Keratinocyte (primary cell): ENCODE data around the gene CHST8. TPM values are rescaled to one million over a fixed set of nuclear protein-coding genes. Genes with fewer than 3 reads are reported as not detected.

Source experiments
- DNase-seq: peaks from one replicate; pipeline ENCODE4 v3.0.0-alpha.2; 2011; ENCODE audit warnings: low read depth, missing footprints, low spot score
- FAIRE-seq: peaks from 2 replicates; lab custom pipeline; 2011; peaks lifted over from hg19 to GRCh38; lab: Jason Lieb, UNC
- H2AFZ ChIP-seq: 2 replicates; pipeline ENCODE4 v1.6.0; 2012; ENCODE audit warnings: low read length, control low read depth, inconsistent platforms; ENCODE audit not compliant: control insufficient read depth
- H3K27ac ChIP-seq: 2 replicates; pipeline ENCODE4 v1.5.1; 2011; ENCODE audit warnings: low read length; ENCODE audit not compliant: control insufficient read depth, insufficient read depth
- H3K27me3 ChIP-seq: 3 replicates; pipeline ENCODE4 v1.6.0; 2011; ENCODE audit warnings: low read length; ENCODE audit not compliant: control insufficient read depth, insufficient read depth; ENCODE audit errors: extremely low read depth
- H3K36me3 ChIP-seq, 2 experiments: 2 replicates in 1 of 2; 3 replicates in 1 of 2; pipeline ENCODE4 v1.5.1; 2011; ENCODE audit warnings: low read length in 2 of 2, mild to moderate bottlenecking in 1 of 2; ENCODE audit not compliant: control insufficient read depth in 2 of 2, insufficient read depth in 2 of 2; ENCODE audit errors: extremely low read depth in 1 of 2
- H3K4me1 ChIP-seq: 3 replicates; pipeline ENCODE4 v1.5.1; 2011; ENCODE audit warnings: low read length; ENCODE audit not compliant: control insufficient read depth, insufficient read depth; ENCODE audit errors: extremely low read depth
- H3K4me2 ChIP-seq: 3 replicates; pipeline ENCODE4 v1.6.0; 2011; ENCODE audit warnings: low read depth, low read length; ENCODE audit not compliant: control insufficient read depth, insufficient read depth; ENCODE audit errors: extremely low read depth
- H3K4me3 ChIP-seq, 3 experiments: fragments of 200-600 bp in 1 of 3; sonication (generic) in 1 of 3; 2 replicates in 2 of 3; 3 replicates in 1 of 3; pipeline ENCODE4 v1.5.1; 2011 to 2016; ENCODE audit warnings: low read length in 3 of 3, mild to moderate bottlenecking in 3 of 3, control low read depth in 2 of 3, inconsistent platforms in 1 of 3, low read depth in 1 of 3, mixed read lengths in 1 of 3, mixed run types in 1 of 3, moderate library complexity in 1 of 3; ENCODE audit not compliant: control insufficient read depth in 2 of 3, insufficient read depth in 2 of 3; ENCODE audit errors: extremely low read depth in 1 of 3
- H3K79me2 ChIP-seq: 2 replicates; pipeline ENCODE4 v1.6.0; 2012; ENCODE audit warnings: low read length; ENCODE audit not compliant: control insufficient read depth, insufficient read depth
- H3K9ac ChIP-seq: 3 replicates; pipeline ENCODE4 v1.6.0; 2011; ENCODE audit warnings: low read length; ENCODE audit not compliant: control insufficient read depth, insufficient read depth; ENCODE audit errors: extremely low read depth
- H3K9me1 ChIP-seq: 3 replicates; pipeline ENCODE4 v1.6.0; 2011; ENCODE audit warnings: low read length; ENCODE audit not compliant: control insufficient read depth, insufficient read depth; ENCODE audit errors: extremely low read depth
- H3K9me3 ChIP-seq: 2 replicates; pipeline ENCODE4 v1.5.1; 2012; ENCODE audit warnings: low read depth, low read length; ENCODE audit not compliant: control insufficient read depth
- H4K20me1 ChIP-seq: 3 replicates; pipeline ENCODE4 v1.6.0; 2011; ENCODE audit warnings: low read length; ENCODE audit not compliant: control insufficient read depth, insufficient read depth; ENCODE audit errors: extremely low read depth
- CTCF ChIP-seq, 3 experiments: IDR thresholded peaks in 1 of 3; conservative IDR thresholded peaks in 1 of 3; optimal IDR thresholded peaks in 1 of 3; 2 replicates in 2 of 3; 3 replicates in 1 of 3; pipeline versions ENCODE3 to v1.5.1; 2011; ENCODE audit warnings: low read length in 3 of 3, mild to moderate bottlenecking in 3 of 3, moderate library complexity in 2 of 3, control low read depth in 1 of 3, inconsistent platforms in 1 of 3; ENCODE audit not compliant: insufficient read depth in 2 of 3; ENCODE audit errors: extremely low read depth in 1 of 3
- EZH2 ChIP-seq: IDR thresholded peaks from one replicate; pipeline ENCODE4 v1.6.1; 2012; ENCODE audit warnings: inconsistent platforms, mild to moderate bottlenecking, low read length, moderate library complexity
- dilution Hi-C: fragments of 300-500 bp; cut with MboI; formaldehyde crosslinking; loops from one replicate; pipeline ENCODE4 v1.7.0; 2020; ENCODE audit warnings: low sequenced_read_pairs; ENCODE audit not compliant: extremely low pct_ligation_motif_present
- polyA plus RNA-seq, 5 experiments: library from polyadenylated mRNA; depleted of rRNA in 3 of 5; stranded (reverse) in 3 of 5; stranded (forward) in 1 of 5; unstranded in 1 of 5; fragments of >200 nt; gene quantifications; 1 replicate in 1 of 5; 2 replicates in 3 of 5; 3 replicates in 1 of 5; pipeline versions ENCODE4 v1.2.1 to v1.2.3, GENCODE V29; 2011 to 2012; ENCODE audit warnings: missing spikeins in 2 of 5, low read depth in 1 of 5, low replicate concordance in 1 of 5

The CHST8 gene
- polyA plus RNA-seq, 1 donor (not counting 4 experiments of a cell fraction or from before 2014, with no cell fraction given), result not detected

- dilution Hi-C loops, result no loop called here
These were observed 28.0 kb downstream of the CHST8 start for GRCh38 chr19:33649627-33650305.

DNA sequence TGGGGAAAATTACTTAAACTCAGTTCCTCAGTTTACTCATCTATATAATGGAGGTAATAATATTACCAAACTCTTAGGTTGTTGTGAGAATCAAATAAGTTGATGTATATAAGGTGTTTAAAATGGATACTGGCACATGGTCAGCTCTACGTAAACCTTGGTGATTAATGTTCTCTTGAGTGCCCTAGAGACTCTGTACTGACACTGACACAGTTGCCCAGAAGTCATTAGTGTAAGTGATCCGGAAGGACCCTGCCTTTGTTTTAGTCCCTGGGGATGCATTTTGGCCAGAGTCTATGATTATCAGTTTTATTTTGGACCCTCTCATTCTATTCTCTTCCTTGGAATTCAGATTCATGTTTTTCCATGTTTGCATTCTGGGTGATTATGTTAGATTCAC, 31.9 kb downstream of the CHST8 start:
- Histone ChIP-seq H3K4me2 (no peak overlapping the region), H3K4me3 (no peak overlapping the region), H3K79me2 (no peaks in the 10 kb centered on the region), H3K27ac (no peak overlapping the region), H3K9me3 (no peaks in the 10 kb centered on the region), H3K27me3 (no peaks in the 10 kb centered on the region), H3K4me1 (no peaks in the 10 kb centered on the region), H2AFZ (no peak overlapping the region), H3K9me1 (no peaks in the 10 kb centered on the region), H3K9ac (no peak overlapping the region), H3K36me3 (no peaks in the 10 kb centered on the region), H4K20me1 (no peaks in the 10 kb centered on the region)
- DNase-seq, result no peak
- dilution Hi-C loops, result no loop called here
- TF ChIP-seq EZH2 (no peak), CTCF (optimal IDR thresholded peaks at IDR 0.05 in 1 of 3, IDR thresholded peaks at IDR 0.05 in 1 of 3, conservative IDR thresholded peaks at IDR 0.05 in 1 of 3; ENCODE audit: extremely low read depth in 1 of 3, insufficient read depth in 2 of 3, low read length in 3 of 3) (no peak)
- no peak for FAIRE-seq

More at GRCh38 chr19:33649627-33650305, 28.0 kb downstream of the CHST8 start:
- H3K9me1 ChIP-seq, result no peaks in the 10 kb centered on the region
- H3K4me3 ChIP-seq, result no peak overlapping the region
- H3K9ac ChIP-seq, result no peak overlapping the region
- no peak overlapping the region for H3K4me2 ChIP-seq
- H2AFZ ChIP-seq, result no peak overlapping the region
- H3K9me3 ChIP-seq, result no peaks in the 10 kb centered on the region
- no peaks in the 10 kb centered on the region for H3K79me2 ChIP-seq
- no peaks in the 10 kb centered on the region for H3K36me3 ChIP-seq
- H4K20me1 ChIP-seq, result no peaks in the 10 kb centered on the region
- H3K27ac ChIP-seq, result no peak overlapping the region
- DNase-seq (no peak), FAIRE-seq (no peak)
- no peaks in the 10 kb centered on the region for H3K27me3 ChIP-seq
- no peaks in the 10 kb centered on the region for H3K4me1 ChIP-seq
- TF ChIP-seq EZH2 (no peak), CTCF (optimal IDR thresholded peaks at IDR 0.05 in 1 of 3, IDR thresholded peaks at IDR 0.05 in 1 of 3, conservative IDR thresholded peaks at IDR 0.05 in 1 of 3; ENCODE audit: extremely low read depth in 1 of 3, insufficient read depth in 2 of 3, low read length in 3 of 3) (no peak)
